T-helper 2 cell treated with Interferon-gamma antibody and Interleukin-4, amounts not matched to agents 5 μg/mL and 100 μg/mL, for 36 hours (primary cell): ENCODE results near the gene OTOP2.
"Not testable (repeated sequence)": the region's sequence is repeated elsewhere in the genome, so short reads cannot be mapped to it uniquely, and the experiment has no call there.

ENCODE experiments used
- DNase-seq: peaks from one replicate; pipeline ENCODE4 v3.0.0; 2021; ENCODE audit warnings: low spot score
- H3K27ac Mint-ChIP-seq: one replicate; pipeline ENCODE4 v1.8.0; 2021; ENCODE audit warnings: mild to moderate bottlenecking, mixed read lengths
- H3K27me3 Mint-ChIP-seq: one replicate; pipeline ENCODE4 v1.8.0; 2021; ENCODE audit warnings: low read depth, mixed read lengths
- H3K36me3 Mint-ChIP-seq: one replicate; pipeline ENCODE4 v1.8.0; 2021; ENCODE audit warnings: low read depth, mixed read lengths
- H3K4me1 Mint-ChIP-seq: one replicate; pipeline ENCODE4 v1.8.0; 2021; ENCODE audit warnings: low read depth, mixed read lengths
- H3K4me3 Mint-ChIP-seq: one replicate; pipeline ENCODE4 v1.8.0; 2022; ENCODE audit warnings: mild to moderate bottlenecking, moderate library complexity, mixed read lengths
- H3K9me3 Mint-ChIP-seq: one replicate; pipeline ENCODE4 v1.8.0; 2021; ENCODE audit warnings: mixed read lengths

The OTOP2 gene

GRCh38 chr17:74892013-74892841 is 31.8 kb upstream of the OTOP2 start:
- Mint-ChIP-seq H3K4me3 (no peak overlapping the region), H3K9me3 (no peaks in the 10 kb centered on the region), H3K4me1 (peaks cover 2% of the 10 kb centered on the region), H3K27me3 (peaks cover 45% of the 10 kb centered on the region), H3K36me3 (no peaks in the 10 kb centered on the region), H3K27ac (no peak overlapping the region)
- no peak for DNase-seq

- H3K27me3 Mint-ChIP-seq = peaks cover 48% of the 10 kb centered on the region
- no peak for DNase-seq
- peaks cover 2% of the 10 kb centered on the region for H3K4me1 Mint-ChIP-seq
- no peaks in the 10 kb centered on the region for H3K36me3 Mint-ChIP-seq
- H3K27ac Mint-ChIP-seq = no peak within 1 kb of the TSS
- no peaks in the 10 kb centered on the region for H3K9me3 Mint-ChIP-seq
- peak within 1 kb of the TSS; percentile 55 for H3K4me3 Mint-ChIP-seq
These were observed 30.8 kb upstream of the OTOP2 start, which contains the start of gene FADS6 for GRCh38 chr17:74892974-74893911. FADS6 (minus strand) TSS chr17:74893633; CDS start chr17:74893595, 38 bp downstream.

- Mint-ChIP-seq H3K36me3 (no peaks in the 10 kb centered on the region), H3K4me3 (peak overlapping the region; percentile 55), H3K4me1 (peaks cover 2% of the 10 kb centered on the region), H3K9me3 (no peaks in the 10 kb centered on the region), H3K27me3 (peaks cover 48% of the 10 kb centered on the region), H3K27ac (no peak overlapping the region)
- no peak for DNase-seq
These were observed 30.0 kb upstream of the OTOP2 start for GRCh38 chr17:74893936-74894671.

GRCh38 chr17:74898376-74898946 is 25.6 kb upstream of the OTOP2 start:
- no peak overlapping the region for H3K4me3 Mint-ChIP-seq
- no peak overlapping the region for H3K27ac Mint-ChIP-seq
- no peaks in the 10 kb centered on the region for H3K9me3 Mint-ChIP-seq
- peaks cover 34% of the 10 kb centered on the region for H3K27me3 Mint-ChIP-seq
- no peak for DNase-seq
- H3K4me1 Mint-ChIP-seq = peaks cover 2% of the 10 kb centered on the region
- no peaks in the 10 kb centered on the region for H3K36me3 Mint-ChIP-seq

GRCh38 chr17:74900208-74900607 is 23.9 kb upstream of the OTOP2 start:
- H3K27ac Mint-ChIP-seq = no peak overlapping the region
- no peaks in the 10 kb centered on the region for H3K4me1 Mint-ChIP-seq
- peaks cover 20% of the 10 kb centered on the region for H3K27me3 Mint-ChIP-seq
- H3K4me3 Mint-ChIP-seq = no peak overlapping the region
- no peaks in the 10 kb centered on the region for H3K9me3 Mint-ChIP-seq
- no peaks in the 10 kb centered on the region for H3K36me3 Mint-ChIP-seq
- DNase-seq = no peak

GRCh38 chr17:74901353-74902135 is 22.5 kb upstream of the OTOP2 start:
- Mint-ChIP-seq H3K27ac (no peak overlapping the region), H3K27me3 (peaks cover 7% of the 10 kb centered on the region), H3K36me3 (no peaks in the 10 kb centered on the region), H3K9me3 (no peaks in the 10 kb centered on the region), H3K4me3 (no peak overlapping the region), H3K4me1 (peaks cover 3% of the 10 kb centered on the region)
- no peak for DNase-seq

- Mint-ChIP-seq H3K9me3 (no peaks in the 10 kb centered on the region), H3K27ac (no peak overlapping the region), H3K36me3 (no peaks in the 10 kb centered on the region), H3K27me3 (peaks cover 3% of the 10 kb centered on the region), H3K4me3 (no peak overlapping the region), H3K4me1 (peaks cover 3% of the 10 kb centered on the region)
- no peak for DNase-seq
These were observed 21.0 kb upstream of the OTOP2 start for GRCh38 chr17:74903034-74903433.

GRCh38 chr17:74903671-74904070 is 20.4 kb upstream of the OTOP2 start:
- peaks cover 3% of the 10 kb centered on the region for H3K4me1 Mint-ChIP-seq
- H3K27ac Mint-ChIP-seq = no peak overlapping the region
- no peaks in the 10 kb centered on the region for H3K9me3 Mint-ChIP-seq
- H3K36me3 Mint-ChIP-seq = no peaks in the 10 kb centered on the region
- H3K4me3 Mint-ChIP-seq = no peak overlapping the region
- DNase-seq = no peak
- peaks cover 3% of the 10 kb centered on the region for H3K27me3 Mint-ChIP-seq

- Mint-ChIP-seq H3K4me3 (no peak overlapping the region), H3K27ac (no peak overlapping the region), H3K9me3 (no peaks in the 10 kb centered on the region), H3K4me1 (peaks cover 3% of the 10 kb centered on the region), H3K36me3 (no peaks in the 10 kb centered on the region), H3K27me3 (peaks cover 7% of the 10 kb centered on the region)
- DNase-seq = no peak
These were observed 19.2 kb upstream of the OTOP2 start for GRCh38 chr17:74904687-74905409.

- H3K4me1 Mint-ChIP-seq, H3K27ac Mint-ChIP-seq, H3K36me3 Mint-ChIP-seq, DNase-seq, H3K9me3 Mint-ChIP-seq, H3K27me3 Mint-ChIP-seq, H3K4me3 Mint-ChIP-seq: not testable (repeated sequence)
These were observed 17.8 kb upstream of the OTOP2 start for GRCh38 chr17:74906214-74906793.

- no peak for DNase-seq
- H3K27ac Mint-ChIP-seq = no peak overlapping the region
- H3K36me3 Mint-ChIP-seq = no peaks in the 10 kb centered on the region
- H3K9me3 Mint-ChIP-seq = no peaks in the 10 kb centered on the region
- H3K27me3 Mint-ChIP-seq = peaks cover 4% of the 10 kb centered on the region
- H3K4me1 Mint-ChIP-seq = peaks cover 3% of the 10 kb centered on the region
- no peak overlapping the region for H3K4me3 Mint-ChIP-seq
These were observed 17.1 kb upstream of the OTOP2 start for GRCh38 chr17:74907012-74907411.

- not testable (repeated sequence) for H3K36me3 Mint-ChIP-seq, H3K4me1 Mint-ChIP-seq, DNase-seq, H3K4me3 Mint-ChIP-seq, H3K9me3 Mint-ChIP-seq, H3K27me3 Mint-ChIP-seq, H3K27ac Mint-ChIP-seq
These were observed 15.0 kb upstream of the OTOP2 start for GRCh38 chr17:74909097-74909496.
